ENCODE measurements around the gene CDCA5.

CDCA5 gene

DNA sequence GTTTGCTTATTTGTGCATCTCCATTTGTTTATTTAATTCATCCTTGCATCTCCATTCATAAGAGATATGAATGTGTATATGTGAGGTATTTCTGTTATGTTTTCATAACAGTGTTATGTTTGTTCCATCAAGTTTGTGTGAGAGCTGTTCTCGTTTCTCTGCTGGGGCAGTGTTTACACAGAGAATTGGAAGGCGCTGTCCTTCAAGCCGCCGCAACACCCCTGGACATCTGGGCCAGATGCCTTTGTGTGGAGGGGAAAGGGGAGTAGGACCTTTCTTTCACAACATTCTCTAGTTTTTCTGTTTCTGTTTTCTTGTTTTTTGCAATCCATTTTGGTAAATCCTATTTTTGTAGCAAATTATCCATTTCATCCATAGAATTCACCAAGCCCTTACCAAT lies 20.8 kb upstream of the CDCA5 start:
- no peak for DNase-seq

DNA sequence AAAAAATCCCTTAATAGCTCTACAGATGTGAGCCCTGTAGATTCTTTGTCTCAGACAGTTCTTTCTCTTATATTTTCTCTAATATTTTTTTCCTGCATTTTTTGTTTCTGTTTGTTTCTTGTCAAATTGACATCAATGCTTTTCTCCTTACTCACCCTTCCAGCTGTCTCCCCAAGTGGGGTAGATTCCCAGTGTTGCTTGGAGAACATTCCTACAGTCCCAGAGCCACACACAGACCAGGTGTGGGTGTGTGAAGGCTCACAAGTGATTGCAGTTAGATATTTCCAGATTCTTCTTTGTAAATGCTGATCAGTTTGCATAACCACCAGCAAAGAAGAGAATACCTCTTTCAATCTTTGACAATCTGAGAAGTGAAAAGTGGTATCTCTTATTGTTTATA lies 19.6 kb upstream of the CDCA5 start:
- DNase-seq: no peak

DNA sequence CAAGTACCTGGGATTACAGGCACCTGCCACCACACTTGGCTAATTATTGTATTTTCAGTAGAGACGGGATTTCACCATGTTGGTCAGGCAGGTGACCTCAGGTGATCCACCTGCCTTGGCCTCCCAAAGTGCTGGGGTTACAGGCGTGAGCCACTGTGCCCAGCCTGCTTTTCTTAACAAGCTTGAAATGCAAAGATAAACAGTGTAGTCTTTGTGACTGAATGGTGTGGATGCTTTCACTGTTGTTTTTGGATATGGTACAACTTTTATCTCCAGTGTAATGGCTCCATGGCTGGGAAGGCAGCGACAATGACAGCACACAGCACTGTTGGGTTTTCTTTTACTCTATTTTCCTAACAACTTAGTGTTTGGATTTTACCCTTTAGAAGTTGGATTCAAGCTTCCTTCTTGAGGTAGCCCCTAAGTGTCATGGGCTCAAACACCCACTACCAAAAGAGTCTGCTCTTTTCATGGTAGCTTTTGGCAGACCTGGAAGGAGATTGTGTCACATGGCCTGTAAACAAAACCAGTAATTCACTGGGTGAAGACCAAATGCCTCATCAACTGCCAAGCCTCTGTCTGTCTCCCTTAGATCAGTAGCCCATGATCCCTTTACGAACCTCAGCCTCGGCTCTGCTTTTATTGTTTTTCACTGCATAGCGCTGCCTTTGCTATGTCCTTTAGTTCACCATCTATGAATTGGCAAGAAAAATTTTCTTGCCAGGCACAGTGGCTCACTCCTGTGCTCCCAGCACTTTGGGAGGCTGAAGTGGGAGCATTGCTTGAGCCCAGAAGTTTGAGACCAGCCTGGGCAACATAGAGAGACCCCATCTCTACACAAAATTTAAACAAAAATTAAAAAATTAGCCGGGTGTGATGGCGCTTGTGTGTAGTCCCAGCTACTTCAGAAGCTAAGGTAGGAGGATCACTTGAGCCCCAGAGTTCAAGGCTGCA lies 18.6 kb upstream of the CDCA5 start:
- no peak for DNase-seq

DNA sequence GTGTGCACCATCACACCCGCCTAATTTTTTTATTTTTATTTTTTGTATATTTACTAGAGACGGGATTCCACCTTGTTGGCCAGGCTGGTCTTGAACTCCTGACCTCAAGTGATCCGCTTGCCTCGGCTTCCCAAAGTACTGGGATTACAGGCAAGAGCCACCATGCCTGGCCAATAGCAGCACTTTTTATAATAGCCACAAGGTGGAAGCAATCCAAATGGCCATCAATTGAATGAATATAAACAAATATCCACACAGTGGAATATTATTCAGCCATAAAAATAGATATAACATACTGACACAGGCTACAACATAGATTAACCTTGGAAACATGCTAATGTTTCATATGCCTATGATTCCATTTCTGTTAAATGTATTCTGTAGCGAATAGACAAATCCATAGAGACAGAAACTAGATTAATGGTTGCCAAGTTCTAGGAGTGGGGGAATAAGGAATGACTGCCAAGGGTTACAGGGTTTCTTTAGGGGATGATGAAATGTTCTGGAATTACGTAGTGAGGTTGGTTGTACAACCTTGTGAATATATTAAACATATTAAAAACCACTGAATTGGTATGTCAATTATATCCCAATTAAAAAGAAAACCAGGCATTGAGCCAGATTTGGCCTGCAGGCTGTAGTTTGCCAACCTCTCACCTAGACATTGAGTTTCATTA lies 17.0 kb upstream of the CDCA5 start:
- DNase-seq: no peak

DNA sequence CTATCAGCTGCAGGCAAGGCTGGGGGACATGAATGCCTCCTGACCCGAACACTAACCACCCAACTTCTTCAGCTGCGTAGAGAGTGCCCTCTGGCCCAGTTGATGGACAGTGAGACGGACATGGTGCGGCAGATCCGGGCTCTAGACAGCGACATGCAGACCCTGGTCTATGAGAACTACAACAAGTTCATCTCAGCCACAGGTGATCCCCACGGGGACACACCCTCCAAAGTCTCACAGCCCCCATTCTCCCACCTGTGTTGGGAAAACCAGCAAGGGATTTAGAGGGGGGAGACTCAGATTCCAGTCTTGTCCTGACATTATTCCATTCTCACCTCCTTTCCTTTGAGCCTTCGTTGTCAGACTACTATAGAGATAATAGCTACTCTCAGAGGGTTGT lies 13.1 kb upstream of the CDCA5 start:
- no peak for DNase-seq

DNA sequence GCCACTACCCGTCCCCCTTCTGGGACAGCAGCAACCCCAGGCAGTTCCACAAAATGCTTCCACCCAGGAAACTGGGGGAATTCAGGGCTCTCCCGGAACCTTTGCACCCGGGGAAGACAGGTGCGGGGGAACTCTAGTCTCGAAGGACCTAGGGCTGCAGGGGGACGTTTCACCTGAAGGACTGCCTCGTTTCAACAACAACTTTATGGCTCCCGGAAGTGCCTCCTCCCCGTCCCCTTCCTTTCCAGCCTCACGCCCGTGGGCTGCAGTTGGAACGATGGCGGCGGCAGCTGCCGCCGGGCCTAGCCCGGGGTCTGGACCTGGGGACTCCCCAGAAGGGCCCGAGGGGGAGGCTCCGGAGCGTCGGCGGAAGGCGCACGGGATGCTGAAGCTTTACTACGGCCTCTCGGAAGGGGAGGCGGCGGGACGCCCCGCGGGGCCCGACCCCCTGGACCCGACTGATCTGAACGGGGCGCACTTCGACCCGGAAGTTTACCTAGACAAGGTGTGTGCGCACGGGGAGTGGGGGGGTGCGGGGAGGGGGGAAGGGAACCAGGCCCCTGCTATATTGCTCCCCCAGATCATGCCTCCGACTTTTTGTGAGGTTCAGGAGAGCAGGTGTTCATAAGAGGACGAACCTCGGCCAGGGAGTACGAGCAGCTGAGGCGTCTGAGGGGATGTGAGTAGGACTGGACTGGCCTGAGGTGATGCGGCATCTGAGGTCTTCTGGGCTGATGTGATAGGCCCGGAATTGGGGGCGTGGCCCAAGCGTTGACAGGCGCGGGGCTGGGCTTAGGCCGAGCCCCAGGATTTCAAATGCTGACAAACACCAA lies 12.3 kb upstream of the CDCA5 start, which contains the start of gene VPS51:
Gene VPS51 (plus strand): TSS at position 241 of the 833 bp plus-strand sequence. CDS start 37 bp downstream, at position 278.
- peak; percentile 78 for DNase-seq

DNA sequence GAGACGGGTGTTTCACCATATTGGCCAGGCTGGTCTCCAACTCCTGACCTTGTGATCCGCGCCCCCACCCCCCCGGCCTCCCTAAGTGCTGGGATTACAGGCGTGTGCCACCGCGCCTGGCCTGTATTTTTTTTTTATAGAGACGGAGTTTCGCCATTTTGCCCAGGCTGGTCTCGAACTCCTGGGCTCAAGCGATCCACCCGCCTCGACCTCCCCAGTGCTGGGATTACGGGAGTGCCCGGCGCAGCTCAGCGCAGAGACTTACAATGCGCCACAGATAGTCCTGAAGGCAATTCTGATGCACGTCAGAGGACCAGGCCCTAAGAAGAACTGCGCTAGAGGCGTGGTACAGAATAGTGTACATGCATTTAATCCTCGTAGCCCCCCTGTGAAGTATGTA lies 11.6 kb upstream of the CDCA5 start:
- no peak for DNase-seq

DNA sequence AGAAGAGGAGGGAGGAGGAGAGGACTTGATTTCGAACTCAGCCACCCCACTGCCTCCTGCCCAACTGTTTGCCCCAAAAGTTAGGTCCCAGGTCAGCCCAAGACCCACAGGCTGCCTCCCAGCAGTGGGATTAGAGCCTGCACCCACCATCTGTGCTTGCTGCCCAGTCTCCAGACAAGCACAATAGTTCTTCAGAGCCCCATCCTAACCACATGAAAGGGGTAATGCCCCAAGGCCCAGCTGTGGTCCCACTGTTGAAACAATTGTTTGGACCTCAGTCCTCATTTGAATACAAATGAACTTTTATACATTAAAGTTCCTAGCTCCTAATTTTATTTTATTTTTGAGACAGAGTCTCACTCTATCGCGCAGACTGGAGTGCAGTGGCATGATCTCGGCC lies 6.8 kb upstream of the CDCA5 start:
- DNase-seq: no peak

DNA sequence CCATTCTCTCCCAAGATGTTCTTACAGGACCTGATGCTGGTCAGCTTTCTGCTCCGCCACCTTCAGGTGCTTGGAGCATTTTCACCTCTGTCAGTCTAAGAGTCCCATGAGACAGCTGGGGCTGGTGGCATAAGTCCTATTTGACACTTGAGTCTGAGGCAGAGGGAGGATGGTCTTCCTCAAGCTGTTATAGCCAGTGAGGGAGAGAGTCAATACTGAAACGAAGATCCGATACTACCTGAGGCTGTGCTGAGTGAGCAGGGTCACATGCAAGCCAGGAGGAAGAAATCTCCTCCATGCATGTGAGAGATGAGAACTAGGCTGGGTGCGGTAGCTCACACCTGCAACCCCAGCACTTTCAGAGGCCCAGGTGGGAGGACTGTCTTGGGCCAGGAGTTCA lies 5.8 kb upstream of the CDCA5 start:
- no peak for DNase-seq

DNA sequence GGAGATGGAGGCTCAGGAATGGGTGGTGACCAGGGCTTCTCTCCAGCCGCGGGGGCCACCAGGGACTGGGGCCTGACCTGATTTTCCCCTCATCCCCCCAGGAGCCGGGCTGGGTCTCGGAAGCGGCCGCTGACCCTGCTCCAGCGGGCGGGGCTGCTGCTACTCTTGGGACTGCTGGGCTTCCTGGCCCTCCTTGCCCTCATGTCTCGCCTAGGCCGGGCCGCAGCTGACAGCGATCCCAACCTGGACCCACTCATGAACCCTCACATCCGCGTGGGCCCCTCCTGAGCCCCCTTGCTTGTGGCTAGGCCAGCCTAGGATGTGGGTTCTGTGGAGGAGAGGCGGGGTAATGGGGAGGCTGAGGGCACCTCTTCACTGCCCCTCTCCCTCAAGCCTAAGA lies 4.0 kb upstream of the CDCA5 start:
- DNase-seq: no peak

DNA sequence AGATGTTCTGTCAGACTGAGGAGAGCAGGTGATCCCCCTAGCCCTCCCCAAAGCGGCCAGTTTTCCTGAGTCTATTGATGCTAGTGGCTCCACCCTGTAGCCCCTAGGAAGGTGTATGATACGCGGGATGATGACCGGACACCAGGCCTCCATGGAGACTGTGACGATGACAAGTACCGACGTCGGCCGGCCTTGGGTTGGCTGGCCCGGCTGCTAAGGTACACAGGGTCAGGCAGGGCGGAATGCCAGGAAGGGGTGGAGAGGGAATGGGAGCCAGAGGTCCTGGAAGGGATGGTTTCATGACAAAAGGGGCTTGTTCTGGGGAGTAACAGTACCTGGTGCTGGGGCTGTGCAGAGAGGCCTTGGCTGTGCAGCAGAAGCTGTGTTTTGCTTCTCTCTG lies 3.4 kb upstream of the CDCA5 start:
- no peak for DNase-seq

DNA sequence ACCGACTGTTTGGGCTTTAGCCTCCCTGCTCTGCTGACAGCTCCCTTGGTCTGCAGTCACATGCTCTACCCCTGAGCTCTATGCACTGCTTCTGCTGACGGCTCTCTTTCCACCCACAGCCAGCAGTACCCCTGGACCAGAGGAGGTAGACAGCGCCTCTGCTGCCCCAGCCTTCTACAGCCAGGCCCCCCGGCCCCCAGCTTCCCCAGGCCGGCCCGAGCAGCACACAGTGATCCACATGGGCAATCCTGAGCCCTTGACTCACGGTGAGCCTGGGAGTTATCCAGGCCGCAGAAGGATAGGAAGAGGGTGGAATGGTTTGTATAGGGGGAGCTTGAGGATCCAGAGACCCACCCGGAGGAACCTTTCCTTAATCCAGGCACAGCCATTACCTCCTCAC lies 3.0 kb upstream of the CDCA5 start:
- DNase-seq: no peak

DNA sequence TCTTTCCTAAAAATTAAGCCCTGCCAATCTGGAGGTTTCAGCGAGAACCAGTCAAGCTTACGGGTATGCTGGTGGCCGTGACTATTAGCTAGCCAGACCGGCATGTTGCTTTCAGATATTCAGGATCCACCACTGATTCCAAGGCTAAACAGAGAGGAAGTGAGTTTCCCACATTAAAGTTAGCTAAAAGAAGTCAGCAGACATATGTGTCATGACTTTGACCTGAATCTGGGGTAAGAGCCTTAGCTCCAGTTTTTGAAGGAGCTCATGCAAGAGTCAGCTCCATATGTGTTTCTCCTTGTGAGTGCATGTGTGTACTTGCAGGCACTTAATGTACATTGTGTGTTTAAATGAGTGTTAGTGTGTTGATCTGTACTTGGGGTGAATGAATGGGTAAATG lies 1.6 kb upstream of the CDCA5 start:
- no peak for DNase-seq

DNA sequence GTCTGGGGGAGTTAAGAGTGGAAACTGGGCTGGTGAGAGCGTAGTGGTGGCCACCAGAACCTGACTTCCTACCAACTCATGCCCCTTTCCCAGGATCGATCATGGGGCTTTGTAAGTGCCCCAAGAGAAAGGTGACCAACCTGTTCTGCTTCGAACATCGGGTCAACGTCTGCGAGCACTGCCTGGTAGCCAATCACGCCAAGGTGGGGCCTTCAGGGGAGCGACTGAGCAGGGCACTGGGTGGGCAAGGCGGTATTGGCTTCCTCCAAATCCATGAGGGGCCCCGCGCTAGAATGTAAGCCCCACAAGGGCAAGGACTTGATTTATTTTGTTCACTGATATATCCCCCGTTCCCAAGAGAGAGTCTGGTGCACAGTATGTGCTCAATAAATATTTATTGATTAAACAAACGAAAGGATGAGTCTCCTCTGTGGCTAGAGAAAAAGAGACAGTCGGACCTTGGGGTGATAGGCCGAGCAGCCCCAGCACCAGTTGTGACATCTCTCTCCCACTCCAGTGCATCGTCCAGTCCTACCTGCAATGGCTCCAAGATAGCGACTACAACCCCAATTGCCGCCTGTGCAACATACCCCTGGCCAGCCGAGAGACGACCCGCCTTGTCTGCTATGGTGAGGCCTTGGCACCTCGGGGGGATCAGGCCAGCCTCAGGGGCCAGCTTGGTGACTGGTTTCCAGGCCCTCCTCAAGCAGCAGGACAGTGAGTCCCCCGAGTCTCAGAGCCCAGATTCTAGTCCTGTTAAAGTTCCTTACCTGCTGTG lies 947 bp upstream of the CDCA5 start:
- DNase-seq: no peak

DNA sequence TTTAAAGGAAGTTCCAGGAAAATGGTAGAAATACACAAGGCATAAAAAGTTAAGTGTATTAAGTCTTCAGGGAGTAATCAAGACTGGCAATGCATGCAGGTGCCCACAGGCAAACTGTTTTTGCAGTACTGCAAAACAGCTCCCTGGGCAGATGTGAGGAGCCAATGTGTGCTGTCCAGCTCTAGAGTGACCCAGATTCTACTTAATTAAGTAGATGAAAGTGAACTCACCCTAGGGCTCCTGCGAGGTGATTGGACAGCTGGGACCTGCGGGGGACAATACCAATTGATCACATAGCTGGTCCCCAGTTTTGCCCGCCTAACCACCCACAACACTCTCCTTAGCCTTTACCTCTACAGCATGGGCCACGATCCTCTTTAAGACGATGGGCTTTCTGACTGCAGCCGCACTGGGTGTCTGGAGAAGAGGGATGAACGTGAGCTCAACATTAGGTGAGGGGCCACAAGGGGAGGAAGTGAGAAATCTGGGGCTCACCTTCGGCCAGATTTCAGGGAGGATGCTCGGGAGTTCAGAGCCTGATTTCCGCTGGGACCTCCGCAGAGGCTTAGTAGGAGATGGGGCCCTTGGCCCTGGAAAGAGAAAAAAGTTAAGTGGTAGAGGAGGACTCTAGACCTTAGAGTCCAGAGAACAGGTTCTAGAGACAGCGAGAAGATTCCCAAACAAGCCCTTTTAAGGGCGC lies 556 bp downstream of the CDCA5 start:
- no peak for DNase-seq

DNA sequence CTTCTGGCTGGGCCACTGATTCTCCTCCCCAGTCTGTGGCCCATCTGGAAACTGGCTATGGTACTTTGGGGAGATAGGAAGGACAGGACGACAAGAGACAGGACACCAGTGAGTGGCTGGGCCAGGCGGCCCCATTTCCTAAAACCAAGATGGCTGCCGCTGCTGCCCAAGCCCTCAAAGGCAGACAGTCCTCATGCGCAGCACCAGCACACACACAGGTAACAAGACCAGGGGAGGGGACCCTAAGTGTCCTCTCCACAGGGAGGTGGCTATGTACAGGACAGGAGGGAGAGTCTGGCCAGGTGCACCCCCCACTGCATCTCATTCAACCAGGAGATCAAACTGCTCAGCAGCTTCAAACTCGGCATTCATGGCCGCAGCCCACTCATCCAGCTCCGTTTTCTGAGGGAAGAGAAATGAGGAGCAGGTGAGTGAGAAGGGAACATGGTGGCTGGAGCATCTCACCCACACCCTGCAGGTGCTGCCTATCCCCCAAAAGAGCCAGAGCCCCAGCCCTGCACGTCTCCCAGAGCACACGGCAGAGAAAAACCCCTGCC lies 5.0 kb downstream of the CDCA5 start:
- DNase-seq: no peak

DNA sequence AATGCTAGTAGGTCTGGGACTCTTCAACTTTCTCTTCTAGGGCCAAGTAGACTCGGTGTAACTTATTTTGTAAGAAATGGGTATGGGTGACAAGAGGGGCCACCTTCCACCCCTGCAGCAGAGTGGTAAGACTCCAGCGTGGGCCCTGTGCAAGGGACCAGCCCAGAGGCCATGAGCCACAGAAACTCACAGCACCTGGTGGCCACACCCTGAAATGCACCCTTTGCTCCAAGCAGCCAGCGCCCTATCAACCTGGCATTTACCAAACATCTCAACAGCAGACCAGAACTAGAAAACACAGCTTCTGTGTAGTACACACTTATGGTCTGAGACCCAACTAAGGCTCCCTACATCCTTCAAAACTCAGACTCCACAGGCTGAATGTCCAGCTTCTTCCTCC lies 5.7 kb downstream of the CDCA5 start:
- DNase-seq: peak; percentile 68

DNA sequence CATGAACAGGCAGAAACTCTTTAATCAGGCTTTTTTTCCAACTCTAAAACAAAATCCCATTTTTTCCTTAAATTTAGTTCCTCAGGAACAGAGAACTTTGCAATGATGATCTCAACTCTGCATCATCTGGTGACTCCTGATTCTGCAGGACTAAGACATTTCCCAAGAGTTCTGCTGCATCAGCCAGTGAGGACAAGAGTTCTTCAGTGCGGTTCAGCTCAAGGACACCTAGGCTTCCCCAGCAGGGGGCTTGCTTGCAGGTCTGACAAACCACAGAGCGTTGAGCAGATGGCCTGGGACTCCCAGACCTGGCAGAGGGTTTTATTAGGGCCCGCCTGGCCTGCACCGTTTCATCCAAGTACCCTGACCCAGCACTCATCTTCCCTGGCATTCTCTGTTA lies 6.4 kb downstream of the CDCA5 start:
- DNase-seq: no peak

DNA sequence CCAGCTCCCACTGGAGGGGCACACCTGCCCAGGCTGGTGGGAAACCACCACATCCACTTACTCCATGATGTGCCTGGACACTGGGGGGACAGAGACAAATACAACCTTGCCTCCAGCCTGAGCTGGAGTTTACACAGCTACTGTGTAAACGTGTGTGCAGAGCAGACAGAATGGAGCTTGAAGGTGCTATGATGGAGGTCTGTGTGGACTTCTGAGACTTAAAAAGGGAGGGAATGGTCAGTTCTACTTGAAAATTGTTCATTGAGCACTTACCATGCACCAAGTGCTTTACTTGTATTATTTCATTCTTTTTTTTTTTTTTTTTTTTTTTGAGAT lies 11.2 kb downstream of the CDCA5 start:
- no peak for DNase-seq

DNA sequence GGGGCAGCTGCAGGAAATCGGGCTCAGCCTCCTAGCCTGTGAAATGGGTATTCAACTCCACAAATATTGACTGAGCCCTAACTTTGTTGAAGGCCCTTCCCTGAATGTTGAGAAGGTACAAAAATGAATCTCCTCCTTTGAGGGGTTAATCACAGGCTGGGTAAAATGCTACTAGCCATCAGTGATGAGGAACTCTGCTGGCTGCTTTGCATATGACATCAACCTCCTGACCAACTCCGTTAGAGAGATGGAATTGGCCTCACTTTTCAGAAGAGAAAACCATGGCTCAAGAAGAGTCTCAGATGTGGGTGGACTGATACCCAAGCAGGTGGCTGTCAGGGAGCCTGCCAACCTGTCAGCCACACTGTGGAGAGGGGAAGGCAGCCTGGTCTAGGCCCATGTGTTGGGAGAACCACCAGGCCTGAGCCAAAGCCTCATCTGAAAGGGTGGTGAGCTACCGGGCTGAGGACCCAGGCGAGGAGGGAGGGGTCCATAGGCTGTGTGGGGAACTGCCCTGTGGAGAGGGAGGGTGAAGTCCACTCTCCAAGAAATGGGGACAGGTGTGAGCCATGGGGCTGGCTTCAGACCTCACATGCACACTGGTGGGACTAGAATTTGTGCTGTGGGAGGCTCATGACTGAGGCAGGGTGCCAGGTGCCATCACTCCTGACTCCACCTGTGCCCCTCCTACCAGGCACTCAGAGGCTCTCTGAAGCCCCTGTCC lies 11.8 kb downstream of the CDCA5 start:
- DNase-seq: no peak

DNA sequence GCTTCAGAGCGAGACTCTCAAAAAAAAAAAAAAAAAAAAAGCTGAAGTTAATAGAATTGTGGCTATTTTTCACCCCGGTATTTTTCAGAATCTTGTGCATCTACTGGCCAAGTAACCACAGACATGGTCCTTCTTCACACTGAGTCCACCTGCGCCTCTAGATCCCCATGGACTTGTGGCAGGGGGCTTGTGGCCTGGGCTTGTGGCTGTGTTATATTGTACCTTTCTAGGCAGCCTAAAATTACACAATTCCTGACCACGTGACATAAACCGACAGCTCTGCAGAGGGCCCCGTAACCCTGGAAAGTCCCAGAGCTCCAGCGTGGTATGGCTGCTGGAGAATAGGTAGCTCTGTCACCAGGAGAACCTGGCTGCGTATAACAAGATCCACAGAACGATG lies 14.6 kb downstream of the CDCA5 start:
- DNase-seq: no peak
